ENCODE data around the gene TUBA3E. TPM values are rescaled to one million over a fixed set of nuclear protein-coding genes. Genes with fewer than 3 reads are reported as not detected.
"Not testable (repeated sequence)": the region's sequence is repeated elsewhere in the genome, so short reads cannot be mapped to it uniquely, and the experiment has no call there.

The TUBA3E gene
- total and polyA plus RNA-seq, 9 of the 15 experiments (the other 6 are each of a cell fraction or from before 2014, with no cell fraction given), result 0.09 to 0.30 (median 0.13) TPM; not detected in 3

DNA sequence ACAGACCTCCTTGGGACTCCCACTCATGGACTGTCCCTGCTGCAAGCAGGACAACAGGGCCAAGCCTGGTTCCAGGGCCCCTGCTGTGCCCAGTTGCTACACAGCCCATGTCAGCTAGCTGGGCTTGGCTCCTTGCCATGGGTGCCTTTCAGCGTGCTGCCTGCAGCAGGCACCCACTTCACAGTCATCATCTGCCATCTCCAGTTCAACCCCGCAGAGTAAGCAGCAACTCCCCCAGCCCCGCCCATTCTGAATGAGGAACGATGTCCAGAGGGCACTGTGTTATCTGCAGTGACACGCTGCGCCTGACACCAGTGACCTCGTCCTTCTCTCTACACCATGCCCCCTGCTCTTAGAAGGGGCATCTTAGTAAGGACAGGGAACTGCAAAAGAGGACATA lies 4.3 kb upstream of the TUBA3E start:
- H3K9me3 ChIP-seq (replicated peaks; ENCODE audit: control insufficient read depth, insufficient read depth, low read depth, low read length); CTCF ChIA-PET (ENCODE audit: low intra/inter-chr PET ratio); H3K36me3 ChIP-seq (ENCODE audit: control insufficient read depth, insufficient read depth, low read length); H3K4me2 ChIP-seq (ENCODE audit: insufficient read depth, low read length); H3K79me2 ChIP-seq (ENCODE audit: control insufficient read depth, insufficient read depth, low read length); BruUV-seq (replicated peaks); H3K27me3 ChIP-seq (ENCODE audit: control insufficient read depth in 2 of 2, insufficient read depth in 2 of 2, low read length in 2 of 2); H3K9me1 ChIP-seq (ENCODE audit: control insufficient read depth, insufficient read depth, low read length); H3K27ac ChIP-seq (ENCODE audit: extremely low read depth, low read depth, low read length); H3K4me3 ChIP-seq; H4K20me1 ChIP-seq (replicated peaks; ENCODE audit: control insufficient read depth, insufficient read depth, low read length); POLR2A ChIA-PET; H3K4me1 ChIP-seq (replicated peaks in 1 of 2; ENCODE audit: control insufficient read depth in 2 of 2, insufficient read depth in 2 of 2, low read length in 2 of 2); intact Hi-C loops (cut with micrococcal nuclease): not testable (repeated sequence)
- H3K9ac ChIP-seq (ENCODE audit: insufficient read depth in 1 of 2, low read depth in 2 of 2, low read length in 2 of 2), result peak overlapping the region in 1 of 2 experiments; percentile 64; a peak in 2 of 4 replicates
- WGBS (ENCODE audit: insufficient coverage, low coverage, missing lambda C conversion rate), result 0% methylated on average over 2 of the region's 7 CpGs
- FAIRE-seq, result peak; percentile 94
- peak; percentile 93 for ATAC-seq
- peak; percentile 25; the same call in 1 of the 2 replicates for TF ChIP-seq CTBP1 (IDR thresholded peaks at IDR 0.05; ENCODE audit: borderline replicate concordance)
- TF ChIP-seq RAD21 (CRISPR knock-in tag; conservative IDR thresholded peaks at IDR 0.05 in 1 of 2, IDR thresholded peaks at IDR 0.05 in 1 of 2), result 0 out of 4 replicates have a peak, but pooled peaks of 1 of the 2 experiments have one; percentile 17
- peak; percentile 89 for TF ChIP-seq NFIC (IDR thresholded peaks at IDR 0.05)
- peak; percentile 66 for TF ChIP-seq ZNF316 (IDR thresholded peaks at IDR 0.05)
- peak; percentile 16; the same call in 1 of the 2 replicates for TF ChIP-seq TFAP4 (CRISPR knock-in tag; IDR thresholded peaks at IDR 0.05; ENCODE audit: borderline replicate concordance)
- in situ Hi-C loops (cut with MboI), result loop anchor here (5.0 kb wide), 1 partner anchor 1270 kb away; no protein-coding TSS in a partner anchor
- DNase-seq (ENCODE audit: extremely low read depth in 1 of 4, low spot score in 3 of 4), result peak; percentile 19 to 58 (median 22)
- 0 out of 2 replicates have a peak overlapping the region, but pooled peaks have one; percentile 74 for H2AFZ ChIP-seq (ENCODE audit: low read depth, low read length)

- CTCF ChIA-PET (ENCODE audit: low intra/inter-chr PET ratio); H3K79me2 ChIP-seq (ENCODE audit: control insufficient read depth, insufficient read depth, low read length); H4K20me1 ChIP-seq (replicated peaks; ENCODE audit: control insufficient read depth, insufficient read depth, low read length); POLR2A ChIA-PET; ATAC-seq; intact Hi-C loops (cut with micrococcal nuclease); H3K27ac ChIP-seq (ENCODE audit: extremely low read depth, low read depth, low read length); H3K4me1 ChIP-seq (replicated peaks in 1 of 2; ENCODE audit: control insufficient read depth in 2 of 2, insufficient read depth in 2 of 2, low read length in 2 of 2); H3K36me3 ChIP-seq (ENCODE audit: control insufficient read depth, insufficient read depth, low read length); H3K27me3 ChIP-seq (ENCODE audit: control insufficient read depth in 2 of 2, insufficient read depth in 2 of 2, low read length in 2 of 2); H3K9me3 ChIP-seq (replicated peaks; ENCODE audit: control insufficient read depth, insufficient read depth, low read depth, low read length); H2AFZ ChIP-seq (ENCODE audit: low read depth, low read length); FAIRE-seq; H3K4me3 ChIP-seq; H3K4me2 ChIP-seq (ENCODE audit: insufficient read depth, low read length); DNase-seq (ENCODE audit: extremely low read depth in 1 of 4, low spot score in 3 of 4); BruUV-seq (replicated peaks); H3K9ac ChIP-seq (ENCODE audit: insufficient read depth in 1 of 2, low read depth in 2 of 2, low read length in 2 of 2); H3K9me1 ChIP-seq (ENCODE audit: control insufficient read depth, insufficient read depth, low read length); in situ Hi-C loops (cut with MboI): not testable (repeated sequence)
- 90% methylated on average over 5 of the region's 13 CpGs for WGBS (ENCODE audit: insufficient coverage, low coverage, missing lambda C conversion rate)
Observed at GRCh38 chr2:130196052-130196451, 2.2 kb downstream of the TUBA3E start.

Measured in K562 (cell line).